Activated T-cell treated with anti-CD3 and anti-CD28 coated beads for 1 hour (primary cell): ENCODE measurements around the gene INS.

Experiments used
- DNase-seq: peaks from one replicate; pipeline ENCODE4 v3.0.0-alpha.2; 2020; ENCODE audit warnings: low read depth

INS gene

DNA sequence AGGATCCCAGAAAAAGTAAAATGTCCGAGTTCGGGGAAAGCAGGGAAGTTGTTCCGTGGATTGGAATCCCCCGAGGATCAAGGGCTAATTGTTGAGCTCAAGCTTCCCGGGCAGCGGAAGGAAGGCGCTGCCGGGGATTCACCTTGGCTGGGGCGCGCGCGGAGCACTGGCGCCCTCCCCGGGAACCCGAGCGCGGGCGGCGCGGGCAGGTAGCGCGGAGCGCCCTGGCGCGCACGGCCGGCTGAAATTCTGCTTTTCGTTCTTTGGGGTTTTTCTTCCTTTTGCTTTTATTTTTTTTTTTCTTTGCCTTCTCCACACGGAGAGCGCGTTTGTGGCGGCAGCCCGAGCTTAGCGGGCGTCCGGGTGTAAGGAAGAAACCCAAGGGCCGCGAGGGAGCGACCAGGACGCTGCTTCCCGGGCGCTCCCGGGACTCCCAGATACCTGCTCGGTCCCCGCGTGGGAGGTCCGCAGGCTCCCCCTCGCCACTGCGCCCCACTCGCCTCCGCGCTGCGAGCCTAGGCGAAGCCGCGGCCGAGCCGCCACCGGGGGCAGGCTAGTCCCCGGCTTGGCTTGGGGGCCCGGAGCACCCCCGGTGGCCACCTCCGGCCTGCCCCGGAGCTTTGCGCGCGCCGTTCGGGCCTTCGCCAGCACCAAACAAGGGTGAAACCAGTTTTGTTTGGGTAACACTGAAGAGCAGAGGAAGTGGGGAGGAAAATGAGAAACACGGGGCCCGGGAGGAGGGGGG is 17.0 kb downstream of the INS start:
- no peak for DNase-seq

DNA sequence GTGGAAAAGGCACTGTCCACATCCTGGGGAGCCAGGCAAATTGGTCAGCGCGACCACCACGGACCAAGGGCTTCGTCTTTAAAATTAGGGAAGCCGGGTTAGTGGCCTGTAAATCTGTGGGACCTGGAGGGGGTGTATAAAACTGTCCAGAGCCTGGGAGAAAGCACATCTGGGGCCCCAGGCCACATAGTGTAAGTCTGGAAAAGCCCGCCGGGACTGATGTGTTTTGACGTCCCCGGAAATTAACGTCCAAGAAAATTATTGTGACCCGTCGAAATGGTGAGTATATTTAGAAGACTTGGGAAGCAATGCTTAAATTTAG is 17.6 kb downstream of the INS start:
- DNase-seq, result no peak

DNA sequence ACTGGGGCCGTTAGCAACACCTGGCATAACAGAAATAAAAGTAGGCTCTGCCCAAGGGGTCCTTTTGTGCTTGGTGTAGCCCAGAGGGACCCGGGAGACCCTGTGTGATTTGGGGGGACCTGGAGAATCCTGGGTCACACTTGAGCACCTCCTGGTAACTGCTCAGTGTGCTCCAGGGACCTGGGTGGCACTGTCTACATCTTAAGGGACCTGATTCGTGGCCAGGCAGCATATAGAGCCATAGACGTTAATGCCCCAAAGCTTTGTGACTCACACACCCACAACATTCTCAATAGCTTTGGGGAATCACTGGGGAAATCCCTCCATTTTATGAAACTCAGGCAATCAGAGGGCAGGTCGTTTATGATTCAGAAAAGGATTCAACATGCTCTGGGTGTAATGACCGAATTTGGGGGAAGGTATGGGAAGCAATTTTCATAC is 18.2 kb downstream of the INS start:
- no peak for DNase-seq

DNA sequence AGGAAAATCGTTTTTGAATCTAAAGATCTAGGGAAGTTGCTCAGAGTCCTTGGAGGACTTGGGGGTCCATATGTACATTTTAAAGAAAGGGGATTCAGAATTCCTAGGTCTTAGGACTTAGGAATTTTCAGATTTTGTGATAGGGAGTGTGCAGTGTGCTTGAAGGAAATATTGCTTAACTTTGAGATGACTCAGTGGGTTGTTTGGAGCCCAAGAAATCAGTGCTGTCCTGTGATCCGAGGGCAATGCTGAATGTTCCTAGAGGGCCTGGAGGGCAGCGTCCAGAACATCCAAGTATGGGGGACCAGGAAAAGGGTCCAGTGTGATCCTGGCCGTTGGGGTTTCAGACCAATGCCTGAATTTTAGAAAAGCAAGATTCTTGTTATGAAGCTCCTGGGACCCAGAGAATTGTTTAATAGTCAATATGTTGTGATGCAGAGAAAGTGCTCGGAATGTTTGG is 18.7 kb downstream of the INS start:
- DNase-seq, result no peak

DNA sequence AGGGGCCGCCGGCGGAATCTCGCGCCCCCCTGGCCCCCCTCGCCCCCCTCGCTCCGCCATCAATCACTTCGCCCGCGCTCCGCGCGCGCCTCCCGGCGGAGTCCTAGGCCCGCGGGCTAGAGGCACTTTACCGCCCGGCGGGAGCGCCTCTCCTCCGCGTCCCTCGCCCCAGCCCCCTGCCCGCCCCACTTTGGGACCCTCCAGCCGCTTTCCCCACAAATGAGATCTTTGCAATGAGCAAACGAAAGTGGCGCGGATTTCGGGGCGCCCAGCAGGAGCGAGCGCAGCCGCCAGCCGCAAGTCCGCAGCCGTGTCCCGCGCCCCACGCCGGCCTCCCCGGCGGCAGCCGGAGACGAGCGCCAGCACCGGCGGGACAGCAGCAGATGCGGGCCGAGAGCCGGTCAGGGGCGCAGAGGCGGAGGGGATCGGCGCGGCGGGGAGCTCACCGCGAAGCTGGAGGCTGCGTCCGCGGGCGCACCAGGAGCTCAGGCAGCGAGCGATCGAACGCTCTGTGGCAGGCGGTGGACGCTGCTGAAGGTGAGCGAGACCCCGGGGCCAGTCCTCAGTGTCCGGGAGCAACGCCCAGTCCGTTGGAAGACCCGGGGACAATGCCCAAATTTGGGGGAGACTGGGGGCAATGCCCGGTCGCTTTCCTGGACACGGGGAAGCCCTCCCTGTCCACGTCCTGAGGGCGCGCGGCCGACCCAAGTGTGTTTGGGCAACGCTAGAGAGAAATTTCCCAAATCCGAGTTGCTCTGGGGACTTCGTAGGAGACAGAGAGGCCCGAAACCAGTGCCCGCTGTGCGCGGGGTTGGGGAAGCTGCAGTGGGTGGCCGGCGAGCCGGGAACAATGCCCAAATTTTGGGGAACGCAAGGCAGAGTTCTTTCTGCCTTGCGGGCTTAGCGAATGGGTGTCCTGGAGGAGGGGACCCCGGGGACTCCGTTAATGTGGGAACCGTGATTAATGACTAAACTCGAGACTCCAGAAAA is 20.3 kb downstream of the INS start:
- no peak for DNase-seq

DNA sequence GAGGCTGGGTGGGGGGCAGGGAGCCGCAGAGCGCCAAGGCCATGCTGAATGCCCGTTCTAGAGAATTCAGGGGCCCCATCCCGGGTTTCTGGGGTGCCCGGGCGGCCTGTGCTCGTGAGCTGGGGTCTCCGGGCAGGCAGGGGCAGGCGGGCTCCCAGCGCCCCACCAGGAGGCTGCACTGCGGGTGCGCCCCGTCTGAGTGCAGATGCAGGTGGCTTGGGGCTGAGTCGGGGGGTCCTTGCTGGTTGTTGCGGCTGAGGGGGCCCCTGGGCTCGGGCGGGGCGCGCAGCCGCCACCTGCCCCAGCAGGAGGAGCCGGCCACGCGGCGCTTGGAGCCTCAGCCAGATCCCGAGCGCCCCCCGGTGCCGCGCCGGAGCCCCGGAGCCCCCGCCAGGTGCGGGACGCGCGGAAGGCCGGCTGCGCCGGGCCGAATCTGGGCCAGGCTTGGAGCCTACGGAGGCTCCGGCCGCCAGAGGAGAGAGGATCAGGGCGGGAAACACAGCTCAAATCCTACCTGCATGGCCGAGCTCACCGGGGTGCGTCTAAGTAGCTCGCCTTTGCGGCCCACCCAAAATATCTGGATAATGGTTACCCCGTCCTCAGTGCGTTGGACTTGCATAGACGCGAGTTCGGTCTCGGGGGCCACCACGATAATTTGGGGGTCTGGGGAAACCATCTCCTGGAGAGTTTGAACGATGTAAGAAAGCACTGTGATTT is 21.2 kb downstream of the INS start:
- no peak for DNase-seq

DNA sequence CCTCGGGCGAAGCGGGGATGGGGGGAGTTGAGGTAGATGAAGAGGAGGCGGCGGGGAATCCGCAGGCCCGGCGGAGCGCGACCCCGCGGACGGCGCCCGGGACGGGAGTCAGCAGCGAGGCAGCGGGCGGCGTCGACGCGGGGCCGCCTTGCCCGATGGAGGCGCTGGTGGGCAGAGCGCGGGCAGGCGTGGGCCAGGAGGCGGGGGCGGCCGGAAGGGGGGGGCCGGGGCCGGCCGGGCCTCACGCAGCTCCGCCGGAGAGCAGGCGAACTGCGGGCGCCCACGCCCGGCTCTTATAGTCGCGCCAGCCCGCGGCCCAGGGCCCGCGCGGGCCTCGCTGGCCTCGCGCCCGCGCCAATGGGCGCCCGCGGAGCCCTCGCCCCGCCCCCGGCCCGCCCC is 21.9 kb downstream of the INS start, which contains the start of gene IGF2:
Gene IGF2 (minus strand): TSS at position 267 of the 399 bp plus-strand sequence. CDS start 3,866 bp downstream, outside the sequence.
- no peak for DNase-seq

DNA sequence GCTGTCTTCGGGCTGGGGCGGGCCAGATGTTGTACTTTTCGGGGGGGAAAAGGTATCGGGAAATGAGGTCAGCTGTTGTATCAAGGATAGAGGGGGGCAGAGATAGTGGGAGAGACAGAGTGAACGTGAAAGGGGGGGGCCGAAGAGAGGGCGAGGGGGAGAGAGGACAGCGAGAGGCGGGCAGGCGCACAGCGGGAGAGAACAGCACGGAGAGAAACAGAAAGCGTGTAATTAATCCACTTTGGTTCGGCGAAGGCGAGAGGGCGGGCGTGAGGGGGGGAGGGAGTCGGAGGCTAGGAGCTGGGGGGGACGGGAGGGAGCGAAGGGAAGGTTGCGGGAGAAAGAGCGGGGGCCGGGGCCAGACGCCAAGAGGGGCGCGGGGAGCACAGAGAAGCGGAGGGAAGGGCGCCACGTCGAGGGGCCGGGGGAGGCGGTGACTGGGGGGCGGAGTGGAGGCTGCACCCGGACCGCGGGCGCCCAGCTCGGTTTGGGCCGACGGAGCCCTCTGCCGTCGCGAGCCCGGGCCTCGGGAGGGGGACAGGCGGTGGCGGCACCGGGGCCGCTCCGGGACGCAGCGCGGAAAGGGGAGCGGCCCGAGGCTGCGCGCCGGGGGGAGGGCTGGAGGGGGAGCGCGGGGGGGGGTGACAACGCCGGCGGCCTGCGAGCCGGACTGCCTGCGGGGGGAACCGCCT is 22.4 kb downstream of the INS start:
- DNase-seq, result no peak

DNA sequence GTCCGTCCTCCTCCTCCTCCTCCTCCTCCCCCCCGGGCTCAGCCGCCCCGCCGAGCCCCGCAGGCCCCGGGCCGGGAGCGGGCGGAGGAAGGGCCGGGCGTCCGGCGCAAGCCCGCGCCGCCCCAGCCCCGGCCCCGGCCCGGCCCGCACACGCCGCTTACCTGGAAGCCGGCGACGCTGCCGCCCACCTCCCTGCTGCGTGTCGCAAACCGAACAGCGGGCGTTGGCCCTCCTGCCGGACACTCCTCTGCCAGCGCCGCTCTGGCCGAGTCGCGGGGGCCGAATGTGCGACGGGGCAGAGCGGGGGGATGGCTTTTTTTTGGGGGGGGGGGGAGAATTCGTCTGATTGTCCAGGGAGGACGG is 23.0 kb downstream of the INS start:
- no peak for DNase-seq

DNA sequence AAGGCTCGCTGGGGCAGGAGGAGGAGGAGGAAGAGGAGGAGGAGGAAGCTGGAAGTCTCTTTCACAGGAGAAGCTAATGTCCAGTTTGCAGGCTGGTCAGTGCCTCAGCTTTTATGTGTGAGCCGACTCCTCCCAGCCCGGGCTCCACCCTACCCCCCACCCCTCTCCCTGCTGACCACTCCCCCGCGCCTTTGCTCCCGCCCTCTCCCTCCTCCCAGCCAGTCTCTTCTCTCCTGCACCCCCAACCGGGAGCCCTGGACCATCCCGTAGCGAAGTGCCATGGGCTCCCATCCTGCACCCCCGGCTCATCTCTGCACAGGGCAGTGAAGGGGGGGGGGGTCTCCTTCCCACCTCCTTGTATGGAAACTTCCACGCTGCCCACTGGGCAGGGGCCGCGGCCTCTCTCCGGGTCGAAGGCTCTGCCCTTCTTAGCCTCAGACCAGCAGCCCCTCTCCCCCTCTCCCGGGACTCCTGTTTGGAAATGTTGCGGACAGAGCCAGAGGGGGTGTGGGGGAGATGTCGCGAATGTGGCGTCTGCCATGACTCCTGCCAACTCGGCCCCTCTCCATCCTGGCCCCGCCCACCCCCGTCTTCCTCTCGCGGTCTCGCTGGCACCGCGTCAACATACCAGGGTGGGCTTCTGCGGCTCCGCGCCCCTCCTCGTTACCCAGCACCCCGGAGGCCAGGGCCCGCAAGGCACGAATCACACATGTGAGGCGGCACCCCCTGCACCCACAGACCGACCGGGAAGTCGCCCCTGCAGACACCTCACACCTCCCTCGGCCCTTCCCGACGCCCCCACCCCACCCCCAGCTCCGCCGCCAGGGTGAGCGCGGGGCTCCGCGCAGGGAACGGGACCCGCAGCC is 23.6 kb downstream of the INS start:
- no peak for DNase-seq

DNA sequence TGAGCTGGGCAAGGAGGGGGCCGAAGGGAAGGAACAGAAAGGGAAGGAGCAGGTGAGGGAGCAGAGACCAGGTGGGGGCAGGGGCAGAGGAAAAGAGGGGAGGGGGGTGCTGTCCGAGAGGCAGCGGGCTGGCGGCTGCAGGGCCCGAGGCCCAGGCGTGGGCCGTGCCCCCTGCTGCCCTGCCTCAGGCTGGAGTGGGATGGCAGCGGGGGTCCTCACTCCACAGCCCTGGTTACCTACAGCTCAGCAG is 24.1 kb downstream of the INS start:
- no peak for DNase-seq

DNA sequence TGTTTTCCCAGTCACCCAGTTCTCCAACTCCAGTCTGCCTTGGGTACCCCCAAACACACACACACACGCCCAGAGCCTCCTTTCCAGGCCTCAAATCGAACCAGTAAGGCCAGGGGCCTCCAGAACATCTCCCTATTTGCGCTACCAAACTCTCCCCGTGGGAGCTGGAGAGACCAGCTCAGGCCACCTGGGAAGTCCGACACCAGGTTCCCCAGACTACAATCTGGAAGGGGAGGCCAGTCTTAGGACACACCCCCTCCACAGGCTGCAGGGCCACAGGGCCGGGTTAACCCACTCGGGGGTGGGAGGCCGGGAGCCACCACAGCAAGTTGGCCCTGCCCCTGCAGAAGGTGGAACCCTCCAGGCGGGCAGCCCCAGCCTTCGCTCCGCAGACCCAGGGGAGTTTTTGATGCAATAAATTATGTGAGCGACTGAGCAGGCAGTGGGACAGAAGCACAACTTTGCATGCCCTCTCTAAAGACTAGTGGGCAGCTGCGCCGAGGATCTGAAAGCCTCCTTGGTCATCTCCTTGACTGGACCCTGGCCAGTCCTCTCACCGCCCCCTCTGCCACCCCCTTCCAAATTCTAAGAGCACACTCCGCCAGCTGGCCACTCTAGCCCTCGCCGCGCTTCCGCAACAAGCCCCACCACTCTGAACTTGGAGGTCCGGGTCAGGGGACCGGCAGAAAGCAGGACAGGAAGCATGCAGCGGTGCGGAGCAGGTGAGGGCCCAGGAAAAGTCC is 24.6 kb downstream of the INS start:
- DNase-seq, result no peak

DNA sequence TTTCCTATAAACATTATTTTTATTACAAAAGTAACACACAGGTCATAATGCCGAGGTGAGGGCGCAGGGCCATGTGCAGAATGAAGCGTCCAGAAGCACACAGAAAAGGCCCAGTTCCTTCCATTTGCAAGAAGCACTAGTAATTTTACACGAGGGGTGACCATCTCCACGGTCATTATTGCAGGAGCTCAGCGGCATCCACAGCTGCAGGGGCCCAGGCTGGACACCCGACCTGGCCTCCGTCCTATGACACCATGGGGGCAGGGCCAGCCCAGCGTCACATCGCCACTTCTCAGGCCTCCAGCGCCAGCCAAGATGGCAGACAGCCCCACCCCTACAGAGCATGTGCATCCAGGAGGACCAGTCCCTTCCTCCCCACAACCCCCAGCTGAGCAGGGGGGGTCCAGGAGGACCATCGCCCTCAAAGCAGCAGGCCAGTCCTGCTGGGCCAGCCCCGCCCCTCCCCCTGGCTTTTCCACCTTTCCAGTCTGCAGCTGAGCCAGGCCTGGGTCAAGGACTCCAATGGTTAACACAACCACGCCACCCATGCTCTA is 25.3 kb downstream of the INS start:
- DNase-seq, result no peak

DNA sequence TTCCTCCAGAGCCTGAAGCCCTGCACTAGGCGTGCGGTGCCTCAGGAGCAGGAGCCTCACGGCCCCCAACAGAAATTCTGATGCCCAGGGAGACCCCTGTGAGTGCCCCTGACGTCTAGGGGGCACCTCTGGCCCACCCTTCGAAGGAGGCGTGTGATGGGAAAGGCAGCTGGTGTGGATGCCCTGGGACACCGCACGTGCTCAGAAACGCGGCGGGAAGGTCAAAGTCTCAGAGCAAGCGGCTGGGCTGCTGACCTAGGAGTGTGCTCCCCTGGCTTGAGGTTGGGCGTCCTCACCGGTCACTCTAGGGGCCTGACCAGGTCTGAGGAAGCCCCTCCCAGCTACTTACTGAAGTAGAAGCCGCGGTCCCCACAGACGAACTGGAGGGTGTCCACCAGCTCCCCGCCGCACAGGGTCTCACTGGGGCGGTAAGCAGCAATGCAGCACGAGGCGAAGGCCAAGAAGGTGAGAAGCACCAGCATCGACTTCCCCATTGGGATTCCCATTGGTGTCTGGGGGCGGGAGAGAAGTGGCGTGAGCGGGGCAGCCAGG is 25.9 kb downstream of the INS start:
- no peak for DNase-seq

DNA sequence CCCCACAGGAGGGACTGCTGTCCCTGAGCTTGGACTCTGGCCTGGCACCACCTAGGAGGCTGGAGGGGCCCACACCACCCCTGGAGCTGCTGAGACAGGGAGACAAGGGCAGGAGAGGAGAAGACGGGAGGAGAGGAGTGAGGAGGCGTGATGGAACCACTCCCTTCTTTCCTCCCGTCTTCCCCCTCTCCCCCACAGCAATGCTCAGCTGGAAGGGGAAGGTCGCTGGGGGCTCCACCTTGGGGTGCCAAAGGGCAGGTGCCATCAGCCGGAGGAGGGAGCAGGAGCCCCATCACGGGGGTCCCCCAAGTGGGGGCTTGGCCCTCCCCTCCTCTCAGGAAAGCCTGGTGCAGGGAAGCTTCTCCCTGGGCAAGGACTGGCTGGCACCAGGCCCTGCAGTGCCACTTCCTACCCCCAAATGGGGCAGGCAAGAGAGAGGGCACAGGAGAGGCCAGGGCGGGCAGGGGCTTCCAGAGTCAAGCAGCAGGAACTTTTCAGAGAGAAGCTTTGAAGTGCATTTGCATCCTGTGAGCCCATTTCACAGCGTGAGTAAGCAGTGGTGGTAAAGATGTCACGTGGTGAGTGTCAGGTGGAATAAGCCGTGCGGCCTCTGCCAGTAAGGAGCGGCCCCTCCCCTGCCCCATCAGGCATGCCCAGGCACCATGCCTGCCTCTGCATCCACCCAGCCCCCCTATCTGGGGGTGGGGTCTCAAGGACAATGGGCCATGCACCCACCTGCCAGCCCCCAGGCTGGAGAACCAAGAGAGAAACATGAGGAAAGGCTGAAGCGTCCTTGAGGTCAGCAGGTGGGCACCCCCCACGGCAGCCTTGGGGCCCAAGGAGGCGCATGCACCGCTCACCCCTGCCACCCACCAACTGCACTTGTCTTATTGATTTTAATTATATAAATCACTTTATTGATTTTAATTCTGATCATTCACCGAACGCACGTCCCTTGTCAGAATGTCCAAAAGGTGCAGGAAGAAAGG is 26.7 kb downstream of the INS start:
- no peak for DNase-seq

DNA sequence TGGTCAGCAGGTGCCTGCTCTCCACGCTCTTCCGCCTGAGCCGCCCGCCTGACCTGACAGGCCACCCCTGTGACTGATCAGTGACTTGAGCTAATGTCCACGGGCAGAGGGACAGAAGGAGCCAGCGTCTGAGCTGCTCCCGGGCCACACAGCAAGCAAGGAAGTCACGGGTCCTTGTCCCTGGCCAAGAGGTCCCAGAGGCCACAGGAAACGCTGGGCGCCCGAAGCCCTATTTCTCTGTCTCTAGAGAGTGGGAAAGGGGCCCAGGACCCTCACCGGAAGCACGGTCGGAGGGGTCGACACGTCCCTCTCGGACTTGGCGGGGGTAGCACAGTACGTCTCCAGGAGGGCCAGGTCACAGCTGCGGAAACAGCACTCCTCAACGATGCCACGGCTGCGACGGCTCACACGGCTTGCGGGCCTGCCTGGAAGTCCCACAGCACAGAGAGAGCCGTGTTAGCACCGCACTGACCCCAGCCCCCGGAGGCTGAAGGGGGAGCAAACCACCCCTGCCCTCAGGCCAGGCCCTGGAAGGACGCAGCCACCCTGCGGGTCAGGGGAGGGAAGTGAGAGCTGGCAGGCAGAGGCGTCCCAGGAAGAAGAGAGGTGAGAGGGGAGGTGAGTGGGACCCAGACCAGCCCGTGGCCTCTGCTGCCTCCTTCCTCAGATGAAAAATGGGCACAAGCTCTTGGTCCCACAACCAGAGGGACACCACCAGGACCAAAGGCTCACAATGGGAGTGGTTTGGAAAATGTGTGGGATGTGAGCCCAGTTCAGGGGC is 27.6 kb downstream of the INS start:
- no peak for DNase-seq

DNA sequence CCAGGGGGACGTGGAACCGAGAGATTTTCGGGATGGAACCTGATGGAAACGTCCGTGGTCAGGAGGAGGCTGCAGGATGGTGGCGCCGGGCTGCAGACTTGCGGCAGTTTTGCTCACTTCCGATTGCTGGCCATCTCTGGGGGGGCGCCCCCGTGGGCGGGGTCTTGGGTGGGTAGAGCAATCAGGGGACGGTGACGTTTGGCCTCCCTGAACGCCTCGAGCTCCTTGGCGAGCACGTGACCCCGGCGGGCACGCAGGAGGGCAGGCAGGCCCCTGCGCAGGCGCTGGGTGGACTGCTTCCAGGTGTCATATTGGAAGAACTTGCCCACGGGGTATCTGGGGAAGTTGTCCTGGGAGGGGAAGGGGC is 28.2 kb downstream of the INS start:
- no peak for DNase-seq

DNA sequence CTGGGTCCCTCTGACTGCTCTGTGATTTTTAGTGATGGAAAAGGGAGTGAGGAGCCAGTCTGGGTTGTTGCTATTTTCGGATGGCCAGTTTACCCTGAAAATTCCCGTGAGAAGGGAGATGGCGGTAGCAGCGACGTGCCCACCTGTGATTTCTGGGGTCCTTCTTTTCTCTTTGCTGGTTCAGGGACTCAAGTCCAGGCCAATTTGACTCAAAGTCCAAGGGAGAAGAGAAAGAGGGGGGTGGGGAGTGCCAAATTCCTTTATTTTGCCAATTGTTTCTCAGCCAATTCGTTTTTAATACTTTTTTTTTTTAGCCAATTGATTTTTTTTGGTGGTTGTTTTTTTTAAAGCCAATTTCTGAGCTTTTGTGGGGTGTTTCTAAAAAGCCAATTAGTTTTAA is 28.8 kb downstream of the INS start:
- DNase-seq, result no peak
